TTC549 (cell line): ENCODE data around the gene SEC61A2.
"Not testable (repeated sequence)": the region's sequence is repeated elsewhere in the genome, so short reads cannot be mapped to it uniquely, and the experiment has no call there.

Experiments
- FAIRE-seq: peaks from 2 replicates; lab custom pipeline; 2012; peaks lifted over from hg19 to GRCh38; lab: Jason Lieb, UNC

Gene SEC61A2

GRCh38 chr10:12129222-12130111 lies at the start of gene SEC61A2:
Gene SEC61A2 (plus strand): TSS chr10:12129677. CDS start chr10:12129788, 111 bp downstream.
- no peak for FAIRE-seq

DNA sequence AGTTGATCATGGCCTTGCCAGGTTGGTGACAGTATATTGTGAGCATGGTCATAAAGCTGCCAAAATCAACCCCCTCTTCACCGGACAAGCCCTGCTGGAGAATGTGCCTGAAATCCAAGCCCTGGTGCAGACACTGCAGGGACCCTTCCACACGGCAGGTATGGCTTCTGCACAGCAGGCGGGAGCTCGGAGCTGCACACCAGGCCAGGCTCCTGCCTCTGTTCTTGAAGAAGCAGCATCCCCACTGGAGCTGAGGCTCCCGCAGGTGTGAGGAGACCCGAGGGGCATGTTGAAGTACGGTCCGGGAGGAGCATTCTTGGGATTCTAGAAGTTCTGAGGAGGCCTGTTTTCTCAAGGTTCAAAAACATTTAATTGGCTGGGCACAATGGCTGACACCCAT lies 48.0 kb upstream of the SEC61A2 start:
- FAIRE-seq, result no peak

DNA sequence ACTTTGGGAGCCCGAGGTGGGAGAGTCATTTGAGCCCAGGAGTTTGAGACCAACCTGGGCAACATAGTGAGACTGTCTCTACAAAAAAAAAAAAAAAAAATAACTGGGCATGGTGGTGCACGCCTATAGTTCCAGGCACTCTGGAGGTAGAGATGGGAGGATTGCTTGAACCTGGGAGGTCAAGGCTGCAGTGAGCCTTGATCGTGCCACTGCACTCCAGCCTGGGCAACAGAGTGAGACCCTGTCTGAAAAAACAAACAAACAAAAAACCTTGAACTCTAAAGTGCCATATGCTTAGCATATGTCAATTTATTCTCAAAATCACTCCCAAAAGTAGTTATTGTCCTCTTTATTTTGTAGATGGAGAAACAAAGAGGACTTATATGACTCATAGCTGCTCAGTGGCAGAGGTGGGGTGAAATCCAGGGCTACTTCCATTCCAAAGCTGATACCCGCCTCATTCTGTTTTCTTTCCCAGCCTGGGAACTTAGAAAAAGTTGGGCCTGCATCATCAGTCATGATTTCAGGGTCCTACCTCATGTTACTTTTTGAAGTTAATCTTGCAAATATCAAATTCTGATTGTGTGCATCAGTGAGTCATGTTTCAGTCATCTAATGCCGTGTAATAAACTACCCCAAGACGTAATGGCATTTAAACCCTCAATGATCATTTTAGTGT lies 47.5 kb upstream of the SEC61A2 start:
- no peak for FAIRE-seq

- FAIRE-seq, result no peak
Measured at GRCh38 chr10:12088919-12089318, 40.6 kb upstream of the SEC61A2 start.

GRCh38 chr10:12091421-12091820 lies 38.1 kb upstream of the SEC61A2 start:
- FAIRE-seq, result no peak

DNA sequence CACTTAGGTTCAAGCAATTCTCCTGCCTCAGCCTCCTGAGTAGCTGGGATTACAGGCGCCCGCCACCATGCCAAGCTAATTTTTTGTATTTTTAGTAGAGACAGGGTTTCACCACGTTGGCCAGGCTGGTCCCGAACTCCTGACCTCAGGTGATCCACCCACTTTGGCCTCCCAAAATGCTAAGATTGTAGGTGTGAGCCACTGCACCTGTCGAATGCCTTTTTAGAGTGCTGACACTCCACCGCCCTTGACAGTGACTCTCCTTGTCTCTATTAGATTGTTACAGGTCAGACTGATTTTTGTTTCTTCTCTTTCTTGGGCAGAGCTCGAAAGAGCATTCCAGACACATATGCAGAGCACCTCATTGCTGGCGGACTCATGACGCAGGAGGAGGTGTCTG lies 32.1 kb upstream of the SEC61A2 start:
- FAIRE-seq, result not testable (repeated sequence)

DNA sequence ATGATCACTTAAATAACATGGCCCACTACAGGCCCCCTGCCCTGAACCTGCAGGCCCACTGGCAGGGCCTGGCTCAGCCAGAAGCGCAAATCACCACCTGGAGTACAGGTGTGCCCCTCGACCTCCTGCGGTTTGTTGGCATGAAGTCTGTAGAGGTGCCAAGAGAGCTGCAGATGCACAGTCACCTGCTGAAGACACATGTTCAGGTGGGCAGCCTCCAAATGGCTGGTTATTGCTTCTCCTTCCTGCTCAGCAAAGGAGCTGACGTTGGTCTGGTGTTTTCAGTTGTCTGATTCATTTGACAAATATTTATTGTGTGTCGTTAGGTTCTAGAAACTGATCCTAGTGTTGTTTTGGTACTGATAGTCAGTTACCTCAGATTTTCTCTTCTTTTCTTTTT lies 31.7 kb upstream of the SEC61A2 start:
- FAIRE-seq, result no peak

- FAIRE-seq, result no peak
Measured at GRCh38 chr10:12098966-12099365, 30.5 kb upstream of the SEC61A2 start.

- no peak for FAIRE-seq
Measured at GRCh38 chr10:12103802-12104201, 25.7 kb upstream of the SEC61A2 start.

GRCh38 chr10:12107781-12108180 lies 21.7 kb upstream of the SEC61A2 start:
- no peak for FAIRE-seq

GRCh38 chr10:12109286-12109685 lies 20.2 kb upstream of the SEC61A2 start:
- FAIRE-seq, result no peak

GRCh38 chr10:12111528-12111927 lies 17.9 kb upstream of the SEC61A2 start:
- FAIRE-seq, result no peak

GRCh38 chr10:12113627-12114026 lies 15.8 kb upstream of the SEC61A2 start:
- FAIRE-seq, result no peak

- no peak for FAIRE-seq
Measured at GRCh38 chr10:12121673-12122072, 7.8 kb upstream of the SEC61A2 start.

GRCh38 chr10:12130237-12130872 lies 878 bp downstream of the SEC61A2 start:
- peak; percentile 25 for FAIRE-seq

DNA sequence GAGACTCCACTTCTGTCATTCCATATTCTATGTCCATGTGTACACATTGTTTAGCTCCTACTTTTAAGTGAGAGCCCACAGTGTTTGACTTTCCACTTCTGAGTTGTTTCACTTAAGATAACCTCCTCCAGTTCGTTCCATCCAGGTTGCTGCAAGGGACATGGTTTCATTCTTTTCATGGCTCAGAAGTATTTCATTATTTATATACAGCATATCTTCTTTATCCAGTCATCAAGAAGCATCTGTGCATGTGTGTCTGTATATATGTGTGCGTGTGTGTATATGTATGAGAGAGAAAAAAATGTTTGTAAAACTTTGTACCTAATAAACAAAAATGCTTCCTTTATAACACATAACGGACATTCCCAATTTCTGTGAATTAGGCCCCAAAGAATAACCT lies 6.2 kb downstream of the SEC61A2 start:
- no peak for FAIRE-seq

DNA sequence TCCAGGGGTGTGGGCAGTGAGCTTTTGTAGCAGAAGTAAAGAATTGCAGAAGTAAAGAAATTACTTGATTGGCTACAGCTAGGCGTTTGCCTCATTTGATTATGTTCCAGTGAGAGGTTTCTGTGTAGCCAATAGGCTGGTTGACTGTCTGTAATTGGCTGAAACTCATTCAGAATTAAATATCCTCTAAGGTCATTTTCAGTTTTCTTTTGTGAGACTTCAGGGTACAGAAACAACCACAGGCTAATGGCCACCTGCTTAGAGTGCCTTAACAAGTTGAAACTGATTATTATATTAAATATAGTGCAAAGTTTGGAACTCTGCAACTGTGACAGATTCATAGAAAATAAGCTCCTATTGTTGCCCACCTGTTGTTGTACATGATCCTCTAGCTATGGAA lies 10.6 kb downstream of the SEC61A2 start:
- no peak for FAIRE-seq

- FAIRE-seq, result no peak
Measured at GRCh38 chr10:12144538-12144937, 15.1 kb downstream of the SEC61A2 start.

- FAIRE-seq, result no peak
Measured at GRCh38 chr10:12150163-12150562, 20.7 kb downstream of the SEC61A2 start.

DNA sequence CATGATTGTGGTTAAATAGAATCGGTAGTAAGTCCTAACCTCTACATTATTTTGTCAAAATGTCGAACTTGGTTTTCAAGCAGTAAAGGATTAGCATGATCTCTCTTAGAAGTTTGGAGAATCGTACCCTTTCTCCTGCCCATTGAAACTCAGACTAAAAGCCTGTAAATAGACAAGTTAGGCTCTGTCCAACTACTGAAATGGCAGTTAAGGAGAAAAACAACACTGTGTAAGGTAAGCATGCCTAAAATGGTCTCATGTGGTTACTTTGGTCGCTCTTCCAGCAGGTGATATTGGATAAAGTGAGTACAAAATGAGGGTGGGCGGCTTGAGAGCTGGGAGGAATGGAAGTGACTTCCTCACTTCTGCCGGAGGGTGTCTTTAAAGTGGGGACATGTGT lies 25.0 kb downstream of the SEC61A2 start:
- FAIRE-seq, result no peak

GRCh38 chr10:12156367-12157123 lies 27.1 kb downstream of the SEC61A2 start:
- no peak for FAIRE-seq

- no peak for FAIRE-seq
Measured at GRCh38 chr10:12158111-12158510, 28.6 kb downstream of the SEC61A2 start.
